ENCODE results near the gene MACROD2.

DNA sequence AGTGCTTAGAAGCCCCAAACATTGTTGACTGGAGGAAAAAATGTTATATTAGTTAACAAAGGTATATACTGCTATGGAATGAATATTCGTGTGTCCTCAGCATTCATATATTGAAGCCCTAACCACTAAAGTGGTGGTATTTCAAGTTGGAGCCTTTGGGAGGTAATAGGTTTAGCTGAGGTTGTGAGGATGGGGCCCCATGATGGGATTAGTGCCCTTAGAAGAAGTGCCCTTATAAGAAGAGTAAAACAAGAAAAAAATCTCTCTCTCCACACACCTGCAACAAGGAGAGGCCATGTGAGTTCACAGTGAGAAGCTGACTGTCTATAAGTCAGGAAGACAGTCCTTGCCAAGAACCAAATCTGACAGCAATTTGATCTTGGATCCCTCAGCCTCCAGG is 1103.8 kb downstream of the MACROD2 start:
- no peak for TF ChIP-seq POLR2A (IDR thresholded peaks at IDR 0.05)
- TF ChIP-seq CTCF (IDR thresholded peaks at IDR 0.05) = no peak
